H1 (cell line): Measurements from ENCODE around the gene CD96. TPM values are rescaled to one million over a fixed set of nuclear protein-coding genes. Genes with fewer than 3 reads are reported as not detected.

ENCODE experiments used
- CHD7 ChIP-seq: fragments of 300-600 bp; sonication (generic); IDR thresholded peaks from 2 replicates; pipeline ENCODE4 v1.7.1; 2012; ENCODE audit warnings: low read length, moderate library complexity, mild to moderate bottlenecking, inconsistent platforms; ENCODE audit not compliant: insufficient replicate concordance
- polyA plus RNA-seq, 7 experiments: library from polyadenylated mRNA; depleted of rRNA in 3 of 7; stranded (reverse) in 5 of 7; unstranded in 2 of 7; fragments of >200 nt in 5 of 7; fragments of 200-250 nt in 2 of 7; gene quantifications; 1 replicate in 5 of 7; 2 replicates in 1 of 7; 4 replicates in 1 of 7; pipeline versions ENCODE4 v1.2.1 to v1.2.3, GENCODE V29; 2011 to 2013; ENCODE audit warnings: missing spikeins in 2 of 7, mixed read lengths in 2 of 7
- total RNA-seq: library from RNA; stranded (reverse); fragmentation: NEBNext Ultra II Directional; extraction: Animal tissue kit (Norgen Biotek cat#: 25700); gene quantifications from 2 replicates; pipeline ENCODE4 v1.2.1, GENCODE V29; 2021

Gene CD96
- total and polyA plus RNA-seq, 2 of the 8 experiments (the other 6 are each of a cell fraction or from before 2014, with no cell fraction given), result not detected

- no peak for TF ChIP-seq CHD7
Observed at GRCh38 chr3:111677007-111677392, 135.0 kb downstream of the CD96 start (continued).
